ENCODE data around the gene DIPK1B.
"Not testable (repeated sequence)": the region's sequence is repeated elsewhere in the genome, so short reads cannot be mapped to it uniquely, and the experiment has no call there.

DIPK1B gene

GRCh38 chr9:136697821-136698526 is 14.4 kb upstream of the DIPK1B start:
- Histone ChIP-seq H3K9ac (ENCODE audit: low read length) (no peak overlapping the region), H3K4me1 (ENCODE audit: control insufficient read depth, insufficient read depth, low read length) (peaks cover 54% of the 10 kb centered on the region), H3K9me3 (ENCODE audit: control insufficient read depth, low read length) (no peaks in the 10 kb centered on the region), H3K27me3 (ENCODE audit: control insufficient read depth, insufficient read depth, low read length) (peaks cover 20% of the 10 kb centered on the region), H3K36me3 (ENCODE audit: control insufficient read depth, insufficient read depth, low read length) (no peaks in the 10 kb centered on the region), H3K4me3 (ENCODE audit: low read length) (no peak overlapping the region)

GRCh38 chr9:136698635-136699246 is 13.6 kb upstream of the DIPK1B start:
- Histone ChIP-seq H3K9ac (ENCODE audit: low read length) (no peak overlapping the region), H3K4me1 (ENCODE audit: control insufficient read depth, insufficient read depth, low read length) (peaks cover 46% of the 10 kb centered on the region), H3K36me3 (ENCODE audit: control insufficient read depth, insufficient read depth, low read length) (no peaks in the 10 kb centered on the region), H3K4me3 (ENCODE audit: low read length) (no peak overlapping the region), H3K27me3 (ENCODE audit: control insufficient read depth, insufficient read depth, low read length) (peaks cover 20% of the 10 kb centered on the region), H3K9me3 (ENCODE audit: control insufficient read depth, low read length) (no peaks in the 10 kb centered on the region)

GRCh38 chr9:136700304-136700703 is 12.1 kb upstream of the DIPK1B start:
- no peak overlapping the region for H3K9ac ChIP-seq (ENCODE audit: low read length)
- H3K4me3 ChIP-seq (ENCODE audit: low read length): no peak overlapping the region
- peaks cover 20% of the 10 kb centered on the region for H3K27me3 ChIP-seq (ENCODE audit: control insufficient read depth, insufficient read depth, low read length)
- H3K4me1 ChIP-seq (ENCODE audit: control insufficient read depth, insufficient read depth, low read length): peaks cover 35% of the 10 kb centered on the region
- no peaks in the 10 kb centered on the region for H3K9me3 ChIP-seq (ENCODE audit: control insufficient read depth, low read length)
- no peaks in the 10 kb centered on the region for H3K36me3 ChIP-seq (ENCODE audit: control insufficient read depth, insufficient read depth, low read length)

GRCh38 chr9:136700959-136701667 is 11.3 kb upstream of the DIPK1B start:
- Histone ChIP-seq H3K4me3 (ENCODE audit: low read length) (no peak overlapping the region), H3K9me3 (ENCODE audit: control insufficient read depth, low read length) (no peaks in the 10 kb centered on the region), H3K27me3 (ENCODE audit: control insufficient read depth, insufficient read depth, low read length) (peaks cover 18% of the 10 kb centered on the region), H3K36me3 (ENCODE audit: control insufficient read depth, insufficient read depth, low read length) (no peaks in the 10 kb centered on the region), H3K9ac (ENCODE audit: low read length) (no peak overlapping the region), H3K4me1 (ENCODE audit: control insufficient read depth, insufficient read depth, low read length) (peaks cover 29% of the 10 kb centered on the region)

GRCh38 chr9:136701668-136702053 is 10.7 kb upstream of the DIPK1B start:
- Histone ChIP-seq H3K36me3 (ENCODE audit: control insufficient read depth, insufficient read depth, low read length) (no peaks in the 10 kb centered on the region), H3K4me1 (ENCODE audit: control insufficient read depth, insufficient read depth, low read length) (peaks cover 25% of the 10 kb centered on the region), H3K9ac (ENCODE audit: low read length) (no peak overlapping the region), H3K27me3 (ENCODE audit: control insufficient read depth, insufficient read depth, low read length) (peaks cover 17% of the 10 kb centered on the region), H3K9me3 (ENCODE audit: control insufficient read depth, low read length) (no peaks in the 10 kb centered on the region), H3K4me3 (ENCODE audit: low read length) (no peak overlapping the region)

GRCh38 chr9:136703276-136703860 is 9.0 kb upstream of the DIPK1B start:
- Histone ChIP-seq H3K36me3 (ENCODE audit: control insufficient read depth, insufficient read depth, low read length) (no peaks in the 10 kb centered on the region), H3K9ac (ENCODE audit: low read length) (no peak overlapping the region), H3K27me3 (ENCODE audit: control insufficient read depth, insufficient read depth, low read length) (peaks cover 17% of the 10 kb centered on the region), H3K9me3 (ENCODE audit: control insufficient read depth, low read length) (no peaks in the 10 kb centered on the region), H3K4me3 (ENCODE audit: low read length) (no peak overlapping the region), H3K4me1 (ENCODE audit: control insufficient read depth, insufficient read depth, low read length) (peaks cover 13% of the 10 kb centered on the region)

- not testable (repeated sequence) for H3K36me3 ChIP-seq (ENCODE audit: control insufficient read depth, insufficient read depth, low read length); H3K9ac ChIP-seq (ENCODE audit: low read length); H3K9me3 ChIP-seq (ENCODE audit: control insufficient read depth, low read length); H3K4me3 ChIP-seq (ENCODE audit: low read length)
- peaks cover 13% of the 10 kb centered on the region for H3K4me1 ChIP-seq (ENCODE audit: control insufficient read depth, insufficient read depth, low read length)
- peaks cover 19% of the 10 kb centered on the region for H3K27me3 ChIP-seq (ENCODE audit: control insufficient read depth, insufficient read depth, low read length)
Measured at GRCh38 chr9:136704741-136705140, 7.6 kb upstream of the DIPK1B start.

- Histone ChIP-seq H3K27me3 (ENCODE audit: control insufficient read depth, insufficient read depth, low read length) (peaks cover 18% of the 10 kb centered on the region), H3K9ac (ENCODE audit: low read length) (no peak overlapping the region), H3K4me1 (ENCODE audit: control insufficient read depth, insufficient read depth, low read length) (peaks cover 13% of the 10 kb centered on the region), H3K36me3 (ENCODE audit: control insufficient read depth, insufficient read depth, low read length) (no peaks in the 10 kb centered on the region), H3K9me3 (ENCODE audit: control insufficient read depth, low read length) (no peaks in the 10 kb centered on the region), H3K4me3 (ENCODE audit: low read length) (no peak overlapping the region)
Measured at GRCh38 chr9:136705564-136705963, 6.8 kb upstream of the DIPK1B start.

GRCh38 chr9:136707011-136707410 is 5.4 kb upstream of the DIPK1B start:
- H3K9me3 ChIP-seq (ENCODE audit: control insufficient read depth, low read length): no peaks in the 10 kb centered on the region
- H3K36me3 ChIP-seq (ENCODE audit: control insufficient read depth, insufficient read depth, low read length): no peaks in the 10 kb centered on the region
- no peak overlapping the region for H3K4me3 ChIP-seq (ENCODE audit: low read length)
- H3K4me1 ChIP-seq (ENCODE audit: control insufficient read depth, insufficient read depth, low read length): peaks cover 11% of the 10 kb centered on the region
- H3K27me3 ChIP-seq (ENCODE audit: control insufficient read depth, insufficient read depth, low read length): peaks cover 12% of the 10 kb centered on the region
- no peak overlapping the region for H3K9ac ChIP-seq (ENCODE audit: low read length)

- H3K4me1 ChIP-seq (ENCODE audit: control insufficient read depth, insufficient read depth, low read length): peaks cover 11% of the 10 kb centered on the region
- H3K27me3 ChIP-seq (ENCODE audit: control insufficient read depth, insufficient read depth, low read length): peaks cover 17% of the 10 kb centered on the region
- no peaks in the 10 kb centered on the region for H3K36me3 ChIP-seq (ENCODE audit: control insufficient read depth, insufficient read depth, low read length)
- H3K9me3 ChIP-seq (ENCODE audit: control insufficient read depth, low read length): no peaks in the 10 kb centered on the region
- no peak overlapping the region for H3K9ac ChIP-seq (ENCODE audit: low read length)
- no peak overlapping the region for H3K4me3 ChIP-seq (ENCODE audit: low read length)
Measured at GRCh38 chr9:136707849-136708517, 4.4 kb upstream of the DIPK1B start.

GRCh38 chr9:136709454-136710109 is 2.8 kb upstream of the DIPK1B start:
- H3K4me1 ChIP-seq (ENCODE audit: control insufficient read depth, insufficient read depth, low read length): peaks cover 11% of the 10 kb centered on the region
- H3K9me3 ChIP-seq (ENCODE audit: control insufficient read depth, low read length): no peaks in the 10 kb centered on the region
- no peak overlapping the region for H3K4me3 ChIP-seq (ENCODE audit: low read length)
- no peaks in the 10 kb centered on the region for H3K36me3 ChIP-seq (ENCODE audit: control insufficient read depth, insufficient read depth, low read length)
- H3K9ac ChIP-seq (ENCODE audit: low read length): no peak overlapping the region
- peaks cover 33% of the 10 kb centered on the region for H3K27me3 ChIP-seq (ENCODE audit: control insufficient read depth, insufficient read depth, low read length)

Data from mucosa of stomach (tissue), 1 donor.